Activated T-cell treated with anti-CD3 and anti-CD28 coated beads for 4 hours (primary cell): Measurements from ENCODE around the gene UBE2K.
"Not testable (repeated sequence)": the region's sequence is repeated elsewhere in the genome, so short reads cannot be mapped to it uniquely, and the experiment has no call there.

Source experiments
- DNase-seq: peaks from one replicate; pipeline ENCODE4 v3.0.0-alpha.2; 2020

The UBE2K gene, protein sequence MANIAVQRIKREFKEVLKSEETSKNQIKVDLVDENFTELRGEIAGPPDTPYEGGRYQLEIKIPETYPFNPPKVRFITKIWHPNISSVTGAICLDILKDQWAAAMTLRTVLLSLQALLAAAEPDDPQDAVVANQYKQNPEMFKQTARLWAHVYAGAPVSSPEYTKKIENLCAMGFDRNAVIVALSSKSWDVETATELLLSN

GRCh38 chr4:39697740-39698423, at the start of gene UBE2K:
Gene UBE2K (plus strand): TSS chr4:39698136. CDS start chr4:39698328, 192 bp downstream.
- DNase-seq = peak; percentile 80

DNA sequence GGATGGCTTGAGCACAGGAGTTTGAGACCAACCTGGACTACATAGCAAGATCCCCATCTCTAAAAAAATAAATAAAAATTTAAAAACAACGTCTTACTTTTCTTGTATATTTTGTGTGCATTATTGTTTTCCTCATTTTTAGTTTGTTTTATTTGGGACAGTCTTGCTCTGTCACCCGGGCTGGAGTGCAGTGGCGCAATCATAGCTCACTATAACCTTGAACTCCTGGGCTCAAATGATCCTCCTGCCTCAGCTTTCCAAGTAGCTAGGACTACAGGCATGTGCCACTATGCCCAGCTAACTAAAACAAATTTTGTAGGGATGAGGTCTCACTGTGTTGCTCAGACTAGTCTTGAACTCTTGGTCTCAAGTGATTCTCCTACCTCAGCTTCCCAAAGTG, 49.7 kb upstream of the UBE2K start:
- DNase-seq = no peak

DNA sequence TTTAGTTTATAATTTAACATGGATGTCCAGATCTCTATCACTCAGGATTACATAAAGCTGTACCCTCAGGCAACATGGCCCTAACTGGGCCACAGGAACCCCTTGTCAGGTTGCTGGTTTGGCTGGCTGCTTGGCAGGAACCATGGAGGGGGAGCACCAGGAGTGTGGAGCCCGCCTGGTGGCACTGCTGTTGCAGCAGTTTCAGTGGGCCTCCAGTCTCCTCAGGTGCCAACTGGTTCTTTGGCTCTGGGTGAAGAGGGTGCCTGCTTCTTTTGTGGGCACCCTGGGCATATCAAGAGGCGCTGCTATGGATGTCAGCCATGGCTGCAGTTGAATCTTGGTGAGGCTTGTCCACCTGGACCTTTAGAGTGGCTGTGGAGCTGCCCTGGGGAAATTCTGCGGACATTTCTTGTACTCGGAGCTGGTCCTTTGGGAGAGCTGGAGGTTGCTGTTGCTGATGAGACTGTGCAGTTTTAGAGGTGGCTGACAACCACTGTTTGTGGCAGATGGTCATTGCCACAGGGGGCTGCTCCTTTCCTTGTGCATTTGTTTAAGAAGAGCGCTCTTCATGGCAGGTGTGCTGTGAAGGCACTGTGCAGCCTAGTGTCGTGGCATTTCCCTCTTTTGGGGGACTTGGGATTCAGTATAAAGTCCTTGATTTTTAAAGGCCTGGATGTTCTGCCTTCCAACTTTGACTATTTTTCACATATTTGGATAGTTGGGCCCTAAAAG, 48.9 kb upstream of the UBE2K start:
- no peak for DNase-seq

GRCh38 chr4:39649639-39650265, 48.2 kb upstream of the UBE2K start:
- DNase-seq = no peak

- not testable (repeated sequence) for DNase-seq
Observed at GRCh38 chr4:39651586-39651985, 46.4 kb upstream of the UBE2K start.

DNA sequence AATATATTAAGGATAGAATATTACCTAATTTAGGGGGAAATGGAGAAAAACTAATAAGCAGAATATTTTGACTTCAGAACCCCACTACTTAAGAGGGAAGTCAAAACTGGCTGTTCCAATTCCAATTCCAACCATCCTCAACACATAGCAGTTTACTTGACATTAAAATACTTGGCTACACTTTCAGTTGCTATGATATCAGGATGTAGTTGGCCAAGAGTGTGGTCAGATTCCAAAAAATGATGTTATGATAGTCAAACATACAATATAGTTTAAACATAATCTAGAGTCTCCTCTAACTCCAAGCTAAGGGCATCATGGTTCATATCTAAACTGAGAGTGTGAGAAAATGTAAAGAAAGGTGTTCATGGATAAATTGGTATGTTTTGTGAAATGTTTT, 42.7 kb upstream of the UBE2K start:
- no peak for DNase-seq

- DNase-seq = no peak
Observed at GRCh38 chr4:39655876-39656275, 42.1 kb upstream of the UBE2K start.

DNA sequence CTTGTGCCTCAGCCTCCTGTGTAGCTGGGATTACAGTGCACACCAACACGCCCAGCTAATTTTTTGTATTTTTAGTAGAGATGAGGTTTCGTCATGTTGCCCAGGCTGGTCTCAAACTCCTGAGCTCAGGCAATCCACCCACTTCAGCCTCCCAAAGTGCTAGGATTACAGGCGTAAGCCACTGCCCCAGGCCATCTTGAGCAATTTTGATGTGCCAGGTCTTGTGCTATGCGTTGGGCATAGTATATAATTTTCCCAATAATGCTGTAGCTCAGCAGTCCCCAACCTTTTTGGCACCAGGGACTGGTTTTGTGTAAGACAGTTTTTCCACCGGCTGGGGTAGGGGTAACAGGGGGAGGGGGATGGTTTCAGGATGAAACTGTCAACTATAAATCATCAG, 41.3 kb upstream of the UBE2K start:
- DNase-seq = not testable (repeated sequence)

DNA sequence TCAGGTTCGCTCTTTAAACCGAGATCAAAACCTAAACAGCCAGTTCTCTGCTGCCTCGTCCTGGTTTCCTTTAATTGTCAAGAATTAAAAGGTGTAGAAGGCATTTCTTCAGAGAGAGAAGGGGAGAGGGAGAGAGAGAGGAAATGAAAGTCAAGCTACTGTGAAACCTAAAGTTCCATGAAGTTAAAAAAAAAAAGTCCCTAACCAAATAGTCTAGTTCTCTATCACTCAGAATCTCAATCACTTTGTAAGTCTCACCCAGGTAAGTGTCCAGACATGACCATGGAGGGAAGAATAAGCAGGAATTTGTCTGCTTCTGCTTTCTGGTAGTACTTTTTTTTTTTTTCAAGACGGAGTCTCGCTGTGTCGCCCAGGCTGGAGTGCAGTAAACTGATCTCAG, 40.5 kb upstream of the UBE2K start:
- no peak for DNase-seq

DNA sequence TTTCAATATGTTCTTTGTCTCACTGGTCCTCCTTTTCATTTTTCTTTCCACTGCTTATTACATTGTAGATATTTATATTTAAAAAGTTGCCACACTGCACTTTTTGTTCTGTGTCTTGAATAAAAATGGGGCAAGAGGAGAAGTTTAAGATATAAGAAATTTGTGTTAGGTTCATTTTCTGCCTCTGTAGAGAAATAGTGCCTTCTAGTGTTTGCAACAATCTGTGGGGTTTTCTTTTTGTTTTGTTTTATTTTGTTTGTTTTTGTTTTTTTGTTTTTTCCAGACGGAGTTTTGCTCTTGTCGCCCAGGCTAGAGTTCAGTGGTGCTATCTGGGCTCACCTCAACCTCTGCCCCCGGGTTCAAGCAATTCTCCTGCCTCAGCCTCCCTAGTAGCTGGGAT, 39.2 kb upstream of the UBE2K start:
- no peak for DNase-seq

- DNase-seq = no peak
Observed at GRCh38 chr4:39660045-39660444, 37.9 kb upstream of the UBE2K start.

DNA sequence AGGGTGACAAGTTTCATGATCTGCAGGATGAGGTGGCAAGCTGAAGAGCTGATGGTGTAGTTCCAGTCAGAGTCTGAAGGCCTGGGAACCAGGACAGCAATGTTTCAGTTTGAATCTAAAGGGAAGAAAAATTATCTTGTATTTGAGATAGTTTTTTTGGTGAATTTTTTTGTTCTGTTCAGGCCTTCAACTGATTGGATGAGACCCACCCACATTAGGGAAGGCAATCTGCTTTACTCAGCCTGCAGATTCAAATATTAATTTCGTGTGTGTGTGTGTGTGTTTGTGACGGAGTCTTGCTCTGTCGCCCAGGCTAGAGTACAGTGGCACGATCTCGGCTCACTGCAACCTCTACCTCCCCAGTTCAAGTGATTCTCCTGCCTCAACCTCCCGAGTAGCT, 37.2 kb upstream of the UBE2K start:
- no peak for DNase-seq

- no peak for DNase-seq
Observed at GRCh38 chr4:39662683-39663082, 35.3 kb upstream of the UBE2K start.

DNA sequence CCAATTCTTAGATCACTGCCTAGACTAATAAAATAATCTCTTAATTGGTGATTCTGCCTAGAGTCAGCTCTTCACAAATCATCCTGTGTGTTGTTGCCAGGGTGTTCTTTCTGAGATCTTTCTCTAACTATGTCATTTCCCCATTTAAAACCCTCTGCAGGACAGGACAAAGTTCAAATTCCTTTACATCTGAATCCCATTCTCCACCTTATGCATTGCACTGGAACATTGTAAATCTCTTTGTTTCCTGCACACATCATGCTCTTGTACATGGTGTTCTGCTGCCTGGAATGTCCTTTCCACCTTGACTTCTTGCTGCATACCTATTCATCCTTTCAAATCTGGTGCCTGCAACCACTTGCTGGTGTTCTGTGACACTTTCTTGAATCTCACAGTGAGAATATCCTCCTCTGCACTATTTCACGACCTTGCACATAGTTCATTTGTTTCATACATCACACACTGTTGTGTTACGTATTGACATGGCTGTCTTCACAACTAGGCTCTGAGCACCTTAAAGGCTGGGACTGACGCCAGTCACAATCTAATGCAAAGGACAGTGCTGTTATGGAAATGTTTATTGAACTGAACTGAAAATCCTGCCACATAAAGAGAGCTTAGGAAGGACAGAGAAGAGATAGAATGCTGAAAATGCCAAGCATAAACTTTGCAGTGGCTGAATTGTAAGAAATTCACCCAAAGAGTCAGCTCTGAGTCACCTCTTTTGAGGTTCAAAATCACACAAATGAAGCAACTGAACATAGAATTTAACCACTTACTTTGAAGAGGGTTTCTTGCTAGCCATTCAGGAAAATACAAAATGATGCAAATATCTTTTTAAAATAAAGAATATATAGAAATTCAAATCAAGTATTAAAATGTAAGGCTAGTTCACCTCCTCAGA, 32.9 kb upstream of the UBE2K start:
- DNase-seq = no peak

- no peak for DNase-seq
Observed at GRCh38 chr4:39667706-39668105, 30.2 kb upstream of the UBE2K start.

GRCh38 chr4:39668887-39669286, 29.0 kb upstream of the UBE2K start:
- DNase-seq = no peak

DNA sequence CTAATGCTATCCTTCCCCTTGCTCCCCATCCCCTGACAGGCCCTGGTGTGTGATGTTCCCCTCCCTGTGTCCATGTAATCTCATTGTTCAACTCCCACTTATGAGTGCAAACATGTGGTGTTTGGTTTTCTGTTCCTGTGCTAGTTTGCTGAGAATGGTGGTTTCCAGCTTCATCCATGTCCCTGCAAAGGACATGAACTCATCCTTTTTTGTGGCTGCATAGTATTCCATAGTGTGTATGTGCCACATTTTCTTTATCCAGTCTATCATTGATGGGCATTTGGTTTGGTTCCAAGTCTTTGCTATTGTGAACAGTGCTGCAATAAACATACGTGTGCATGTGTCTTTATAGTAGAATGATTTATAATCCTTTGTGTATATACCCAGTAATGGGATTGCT, 27.6 kb upstream of the UBE2K start:
- DNase-seq = not testable (repeated sequence)

DNA sequence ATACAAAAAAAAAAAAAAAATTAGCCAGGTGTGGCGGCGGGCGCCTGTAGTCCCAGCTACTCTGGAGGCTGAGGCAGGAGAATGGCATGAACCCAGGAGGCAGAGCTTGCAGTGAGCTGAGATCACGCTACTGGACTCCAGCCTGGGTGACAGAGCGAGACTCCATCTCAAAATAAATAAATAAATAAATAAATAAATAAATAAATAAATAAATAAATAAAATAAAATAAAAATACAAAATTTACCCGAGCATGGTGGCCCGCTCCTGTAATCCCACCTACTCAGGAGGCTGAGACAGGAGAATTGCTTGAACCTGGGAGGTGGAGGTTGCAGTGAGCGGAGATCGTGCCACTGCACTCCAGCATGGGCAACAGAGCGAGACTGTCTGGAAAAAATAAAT, 22.3 kb upstream of the UBE2K start:
- not testable (repeated sequence) for DNase-seq

DNA sequence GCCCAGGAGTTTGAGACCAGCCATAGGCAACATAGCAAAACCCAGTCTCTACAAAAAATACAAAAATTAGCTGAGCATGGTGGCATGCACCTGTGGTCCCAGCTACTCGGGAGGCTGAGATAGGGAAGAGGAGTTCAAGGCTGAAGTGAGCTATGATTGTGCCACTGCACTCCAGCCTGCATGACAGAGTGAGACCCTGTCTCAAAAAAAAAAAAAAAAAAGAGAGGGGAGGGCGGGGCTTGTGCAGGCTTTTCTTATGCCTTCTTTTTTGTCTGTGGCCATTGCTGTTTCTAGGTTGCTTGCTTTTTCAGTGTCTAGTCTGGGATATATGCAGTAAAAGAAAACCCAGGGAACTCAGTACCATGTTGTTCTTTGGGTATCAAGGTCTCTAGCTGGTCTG, 16.9 kb upstream of the UBE2K start:
- DNase-seq = not testable (repeated sequence)

DNA sequence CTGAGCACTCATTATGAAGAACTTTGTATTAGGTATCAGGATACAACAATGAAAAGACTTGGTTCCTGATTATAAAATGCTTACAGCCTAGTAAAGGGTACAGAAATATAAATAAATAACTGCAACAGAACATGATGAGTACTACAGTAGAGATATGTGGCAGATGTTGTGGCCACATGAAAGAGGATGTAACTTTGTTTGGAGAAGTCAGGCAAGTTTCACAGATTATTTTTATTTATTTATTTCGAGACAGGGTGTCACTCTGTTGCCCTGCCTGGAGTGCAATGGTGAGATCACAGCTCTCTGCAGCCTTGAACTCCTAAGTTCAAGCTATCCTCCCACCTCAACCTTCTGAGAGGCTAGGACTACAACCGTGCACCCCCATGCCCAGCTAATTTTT, 15.8 kb upstream of the UBE2K start:
- DNase-seq = no peak

DNA sequence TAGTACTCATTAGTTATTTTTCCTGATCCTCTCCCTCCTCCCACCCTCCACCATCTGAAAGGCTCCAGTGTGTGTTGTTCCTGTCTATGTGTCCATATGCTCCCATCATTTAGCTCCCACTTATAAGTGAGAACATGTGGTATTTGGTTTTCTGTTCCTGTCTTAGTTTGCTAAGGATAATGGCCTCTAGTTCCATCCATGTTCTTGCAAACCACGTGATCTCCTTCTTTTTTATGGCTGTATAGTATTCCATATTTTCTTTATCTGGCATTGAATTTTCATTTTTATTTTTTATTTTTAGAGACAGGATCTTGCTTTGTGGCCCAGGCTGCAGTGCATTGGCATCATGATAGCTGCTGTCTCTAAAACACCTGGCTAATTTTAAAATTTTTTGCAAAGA, 11.9 kb upstream of the UBE2K start:
- DNase-seq = no peak

- DNase-seq = no peak
Observed at GRCh38 chr4:39687014-39687413, 10.9 kb upstream of the UBE2K start.

DNA sequence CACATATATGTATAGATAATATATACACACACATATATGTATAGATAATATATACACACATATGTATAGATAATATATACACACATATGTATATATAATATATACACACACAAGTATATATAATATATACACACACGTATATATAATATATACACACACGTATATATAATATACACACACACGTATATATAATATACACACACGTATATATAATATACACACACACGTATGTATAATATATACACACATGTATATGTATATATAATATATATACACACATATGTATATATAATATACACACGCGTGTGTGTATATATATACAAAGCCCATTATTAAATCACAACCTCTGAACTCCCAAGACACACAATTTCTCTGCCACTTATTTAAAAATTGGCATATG, 8.0 kb upstream of the UBE2K start:
- no peak for DNase-seq
